Measurements from ENCODE around the gene P2RY2.

- TF ChIP-seq USF2 (IDR thresholded peaks at IDR 0.05) (no peak), CTCF (IDR thresholded peaks at IDR 0.05) (no peak)
These were observed 10.4 kb downstream of the P2RY2 start for GRCh38 chr11:73228268-73229134.

All from A549 (cell line).